Brain microvascular endothelial cell (primary cell): Measurements from ENCODE around the gene DDB1.

ENCODE experiments used
- DNase-seq: peaks from one replicate; pipeline ENCODE4 v3.0.0-alpha.2; 2020
- H3K27ac ChIP-seq: fragments of 250-450 bp; sonication (Bioruptor Pico); 2 replicates; pipeline ENCODE4 v1.5.1; 2020; ENCODE audit warnings: mild to moderate bottlenecking, moderate library complexity
- H3K27me3 ChIP-seq: fragments of 250-450 bp; sonication (Bioruptor Pico); replicated peaks from 2 replicates; pipeline ENCODE4 v1.5.1; 2020; ENCODE audit warnings: mild to moderate bottlenecking
- H3K36me3 ChIP-seq: fragments of 250-450 bp; sonication (Bioruptor Pico); replicated peaks from 2 replicates; pipeline ENCODE4 v1.5.1; 2020; ENCODE audit warnings: mild to moderate bottlenecking
- H3K4me3 ChIP-seq: 2 replicates; pipeline ENCODE4 v1.5.1; 2011; ENCODE audit warnings: low read depth, mild to moderate bottlenecking, control low read depth, low read length, moderate library complexity
- in situ Hi-C: cut with HindIII; loops from 2 replicates; pipeline ENCODE4 v1.10.0; 2017; ENCODE audit warnings: low sequenced_read_pairs, low pct_ligation_motif_present
- TF ChIP-seq, protein P1 (sequence below): IDR thresholded peaks from 2 replicates; pipeline ENCODE4 v1.5.1; 2011; ENCODE audit warnings: low read depth, mild to moderate bottlenecking, moderate library complexity, low read length, control low read depth, inconsistent platforms; ENCODE audit errors: missing control alignments

The DDB1 gene

DNA sequence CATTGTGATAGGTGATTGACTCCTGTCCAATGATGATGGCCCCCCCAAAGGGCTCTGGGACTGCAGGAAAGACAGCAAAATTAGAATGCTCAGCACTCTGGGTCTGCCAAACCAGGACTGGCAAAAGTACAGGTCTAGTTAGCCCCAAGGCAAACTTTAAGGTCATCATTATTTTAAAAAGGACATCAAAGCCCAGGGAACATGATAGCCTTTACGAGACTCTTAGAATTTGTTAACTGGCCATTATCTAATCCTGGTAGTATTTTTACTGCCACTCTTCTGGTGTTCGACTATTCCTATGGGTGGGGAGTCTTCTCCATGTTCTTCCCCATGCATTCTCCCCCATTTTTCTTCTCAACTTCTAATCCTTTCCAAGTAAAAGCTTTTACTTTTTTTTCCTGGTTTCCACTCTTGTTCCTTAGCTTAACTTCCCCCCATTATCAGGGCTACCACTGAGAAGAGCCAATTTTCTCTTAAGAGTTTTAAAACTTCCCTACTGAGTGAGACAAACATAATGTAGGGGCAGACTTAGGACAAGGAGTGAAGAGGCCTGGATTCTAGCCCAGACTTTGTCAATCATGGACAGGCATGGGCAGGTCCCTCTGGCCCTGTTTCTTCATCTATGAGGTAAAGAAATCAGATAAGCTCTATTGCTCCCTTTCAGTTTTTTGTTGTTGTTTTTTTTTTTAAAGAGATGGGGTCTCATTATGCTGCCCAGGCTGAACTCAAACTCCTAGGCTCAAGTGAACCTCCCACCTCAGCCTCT, 7.1 kb downstream of the DDB1 start:
- no peak overlapping the region for H3K27ac ChIP-seq
- in situ Hi-C loops: no loop called here
- TF ChIP-seq, protein P1, sequence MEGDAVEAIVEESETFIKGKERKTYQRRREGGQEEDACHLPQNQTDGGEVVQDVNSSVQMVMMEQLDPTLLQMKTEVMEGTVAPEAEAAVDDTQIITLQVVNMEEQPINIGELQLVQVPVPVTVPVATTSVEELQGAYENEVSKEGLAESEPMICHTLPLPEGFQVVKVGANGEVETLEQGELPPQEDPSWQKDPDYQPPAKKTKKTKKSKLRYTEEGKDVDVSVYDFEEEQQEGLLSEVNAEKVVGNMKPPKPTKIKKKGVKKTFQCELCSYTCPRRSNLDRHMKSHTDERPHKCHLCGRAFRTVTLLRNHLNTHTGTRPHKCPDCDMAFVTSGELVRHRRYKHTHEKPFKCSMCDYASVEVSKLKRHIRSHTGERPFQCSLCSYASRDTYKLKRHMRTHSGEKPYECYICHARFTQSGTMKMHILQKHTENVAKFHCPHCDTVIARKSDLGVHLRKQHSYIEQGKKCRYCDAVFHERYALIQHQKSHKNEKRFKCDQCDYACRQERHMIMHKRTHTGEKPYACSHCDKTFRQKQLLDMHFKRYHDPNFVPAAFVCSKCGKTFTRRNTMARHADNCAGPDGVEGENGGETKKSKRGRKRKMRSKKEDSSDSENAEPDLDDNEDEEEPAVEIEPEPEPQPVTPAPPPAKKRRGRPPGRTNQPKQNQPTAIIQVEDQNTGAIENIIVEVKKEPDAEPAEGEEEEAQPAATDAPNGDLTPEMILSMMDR: no peak

DNA sequence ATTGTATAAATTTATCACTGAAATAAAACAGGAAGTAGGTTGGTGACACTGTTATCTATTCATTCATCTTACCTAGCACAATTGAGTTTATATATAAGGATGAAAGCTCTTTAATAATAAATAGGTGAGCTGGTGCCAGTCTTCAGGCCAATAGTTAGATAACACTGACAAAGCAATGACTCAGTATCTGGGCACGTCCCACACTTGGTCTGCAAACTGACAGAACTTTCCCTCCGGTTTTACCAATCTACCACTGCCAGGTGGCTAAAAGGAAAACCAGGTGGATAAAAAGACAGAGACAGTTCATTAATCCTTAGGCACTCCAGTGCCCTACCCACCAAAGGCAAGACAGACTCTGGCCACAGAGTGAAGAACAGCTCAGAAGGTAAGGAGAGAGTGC, 17.6 kb downstream of the DDB1 start:
- Histone ChIP-seq H3K36me3 (peaks cover 80% of the 10 kb centered on the region), H3K4me3 (no peak overlapping the region), H3K27me3 (no peaks in the 10 kb centered on the region), H3K27ac (no peak overlapping the region)
- no peak for DNase-seq
- in situ Hi-C loops: no loop called here
- TF ChIP-seq, protein P1: no peak

More for the DNA sequence above, 7.1 kb downstream of the DDB1 start:
- H3K27me3 ChIP-seq: no peaks in the 10 kb centered on the region
- DNase-seq: no peak
- H3K36me3 ChIP-seq: peaks cover 65% of the 10 kb centered on the region
- H3K4me3 ChIP-seq: no peak overlapping the region

DNA sequence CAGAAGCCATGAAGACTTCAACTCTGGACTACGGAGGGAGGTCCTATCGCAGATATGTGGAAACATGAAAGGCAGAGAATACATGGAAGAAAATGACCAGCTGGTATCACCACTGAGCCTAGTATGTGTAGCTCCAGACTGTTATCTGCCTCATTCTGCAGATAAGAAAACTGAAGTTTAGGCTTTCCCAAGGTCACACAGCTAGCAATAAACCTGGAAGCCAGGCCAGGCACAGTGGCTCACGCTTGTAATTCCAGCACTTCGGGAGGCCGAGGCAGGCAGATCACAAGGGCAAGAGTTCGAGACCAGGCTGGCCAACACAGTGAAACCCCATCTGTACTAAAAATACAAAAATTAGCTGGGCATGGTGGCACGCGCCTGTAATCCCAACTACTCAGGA, 22.2 kb downstream of the DDB1 start:
- in situ Hi-C loops: no loop called here
- H3K27me3 ChIP-seq: no peaks in the 10 kb centered on the region
- H3K27ac ChIP-seq: no peak overlapping the region
- H3K4me3 ChIP-seq: no peak overlapping the region
- no peak for DNase-seq
- TF ChIP-seq, protein P1: no peak
- peaks cover 89% of the 10 kb centered on the region for H3K36me3 ChIP-seq

DNA sequence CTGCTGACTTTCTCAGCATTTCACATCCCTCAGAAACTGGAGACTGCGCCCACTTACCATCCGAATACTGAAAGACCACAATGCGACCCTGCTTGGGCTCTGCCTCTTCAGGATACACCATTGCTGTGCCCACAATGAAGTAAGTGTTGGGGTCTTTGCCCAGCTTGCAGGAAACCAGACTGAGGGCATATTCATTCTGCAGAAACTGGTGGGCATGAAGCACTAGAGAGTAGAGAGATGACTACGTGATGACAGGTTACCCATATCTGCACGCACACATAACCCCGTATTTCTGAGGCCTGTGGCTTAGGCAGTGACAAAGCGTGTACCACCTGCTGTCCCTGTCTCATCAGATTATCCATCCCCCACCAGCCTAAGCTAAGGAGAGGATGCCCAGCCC, 23.2 kb downstream of the DDB1 start:
- no peak for DNase-seq
- peaks cover 92% of the 10 kb centered on the region for H3K36me3 ChIP-seq

DNA sequence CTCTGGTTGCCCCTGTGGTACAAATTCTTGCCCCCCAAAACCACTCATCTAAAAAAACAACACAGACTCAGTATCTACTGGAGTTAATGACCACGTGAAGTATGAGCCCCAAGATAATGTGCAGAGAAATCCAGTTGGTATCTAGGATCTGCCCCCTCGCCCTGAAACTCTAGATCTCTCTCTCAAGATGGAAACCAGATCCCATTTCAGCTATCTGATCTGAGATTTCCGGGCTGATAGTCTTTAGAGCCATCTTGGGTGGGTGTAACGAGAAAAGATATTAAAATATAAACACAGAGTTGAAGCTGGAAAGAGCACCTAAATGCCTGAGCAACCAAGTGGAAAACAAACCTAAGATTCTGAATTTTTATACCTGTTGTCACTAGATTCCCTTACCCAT, 23.8 kb downstream of the DDB1 start:
- no peak overlapping the region for H3K4me3 ChIP-seq
- TF ChIP-seq, protein P1: no peak
- no peak overlapping the region for H3K27ac ChIP-seq
- no peaks in the 10 kb centered on the region for H3K27me3 ChIP-seq
- no peak for DNase-seq
- in situ Hi-C loops: no loop called here
- H3K36me3 ChIP-seq: peaks cover 91% of the 10 kb centered on the region

More for the DNA sequence above, 23.2 kb downstream of the DDB1 start:
- Histone ChIP-seq H3K4me3 (no peak overlapping the region), H3K27me3 (no peaks in the 10 kb centered on the region), H3K27ac (no peak overlapping the region)
- in situ Hi-C loops: no loop called here
- TF ChIP-seq, protein P1: no peak

DNA sequence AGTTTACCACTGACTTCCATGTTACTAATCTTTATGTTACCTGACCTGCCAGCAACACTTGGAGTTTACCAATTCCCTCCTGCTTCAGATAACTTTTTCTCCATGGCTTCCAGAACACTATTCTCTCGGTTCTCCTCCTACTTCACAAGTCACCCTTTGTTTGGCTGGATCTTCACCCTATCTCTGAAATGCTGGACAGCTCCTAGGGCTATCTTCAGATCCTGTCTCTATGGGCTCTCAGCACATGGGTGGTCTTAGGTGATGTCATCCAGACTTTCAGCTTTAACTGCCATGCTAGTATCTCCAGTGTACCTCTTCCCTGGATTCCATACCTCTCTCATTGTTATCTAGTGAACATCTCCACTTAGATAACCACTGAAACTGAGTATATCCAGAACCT, 25.6 kb downstream of the DDB1 start:
- in situ Hi-C loops: no loop called here
- Histone ChIP-seq H3K27ac (no peak overlapping the region), H3K4me3 (no peak overlapping the region), H3K36me3 (peaks cover 90% of the 10 kb centered on the region), H3K27me3 (no peaks in the 10 kb centered on the region)
- TF ChIP-seq, protein P1: no peak
- DNase-seq: no peak
